Measurements from ENCODE around the gene LZTS2. TPM values are rescaled to one million over a fixed set of nuclear protein-coding genes. Genes with fewer than 3 reads are reported as not detected.

The LZTS2 gene
- total and polyA plus RNA-seq, 2 of the 8 experiments (the other 6 are each of a cell fraction or from before 2014, with no cell fraction given) = 75.7 to 99.5 TPM

DNA sequence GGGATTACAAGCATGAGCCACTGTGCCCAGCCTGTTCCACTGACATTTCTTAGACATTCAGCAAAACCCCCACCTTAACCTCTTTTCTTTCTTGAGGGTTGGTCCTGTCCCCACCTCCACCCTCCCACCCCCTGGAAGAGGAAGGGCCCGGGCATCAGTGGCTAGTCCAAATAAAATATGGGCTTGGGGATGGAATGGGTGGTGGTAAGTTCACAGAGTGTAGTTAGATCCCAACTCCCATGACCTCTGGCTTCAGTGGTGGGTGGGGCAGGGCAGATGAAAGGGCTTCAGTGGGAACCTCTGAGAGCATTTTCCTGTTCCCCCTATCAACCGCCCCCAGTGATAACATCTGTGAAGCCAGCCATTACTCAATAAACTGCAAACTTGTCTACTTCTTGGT lies 41.2 kb downstream of the LZTS2 start:
- no peaks in the 10 kb centered on the region for H3K23me2 ChIP-seq (ENCODE audit: low read depth, low read length)
- no peaks in the 10 kb centered on the region for H3K36me3 ChIP-seq (ENCODE audit: control insufficient read depth in 2 of 4, insufficient read depth in 4 of 4, low read length in 3 of 4)
- no peak overlapping the region for H3K18ac ChIP-seq (ENCODE audit: extremely low read depth, low read length)
- H4K5ac ChIP-seq (ENCODE audit: insufficient read length, low read depth, low read length) = no peak overlapping the region
- H2BK15ac ChIP-seq (ENCODE audit: low read length) = no peak overlapping the region
- POLR2A ChIA-PET (ENCODE audit: partially characterized antibody) = interaction anchor here (0.9 to 1.3 kb wide), 3 partner anchors 9 to 22 kb away, joined by 3 to 4 read pairs (median 4); partner anchors contain the start of genes KAZALD1 and SFXN3
- no peak overlapping the region for H3K4me3 ChIP-seq (ENCODE audit: extremely low read depth in 1 of 4, insufficient read depth in 2 of 4, low read depth in 3 of 4, low read length in 4 of 4)
- no peak overlapping the region for H3K9ac ChIP-seq (replicated peaks in 1 of 4; ENCODE audit: extremely low read depth in 1 of 4, low read depth in 3 of 4, low read length in 3 of 4)
- peaks cover 0 to 11% (median 3%) of the 10 kb centered on the region in 4 experiments; a peak in 3 of 7 replicates for H3K4me1 ChIP-seq (replicated peaks in 1 of 4; ENCODE audit: control insufficient read depth in 3 of 4, insufficient read depth in 4 of 4, low read length in 3 of 4)
- FAIRE-seq (no peak), DNase-seq (ENCODE audit: low read depth in 1 of 2, low spot score in 2 of 2) (no peak)
- no peak overlapping the region for H2BK120ac ChIP-seq (replicated peaks; ENCODE audit: low read depth, low read length)
- H2AFZ ChIP-seq (ENCODE audit: low read length) = no peak overlapping the region
- H4K8ac ChIP-seq (ENCODE audit: extremely low read depth, insufficient read depth, low read length) = peak overlapping the region; percentile 25; the same call in 1 of the 2 replicates
- H3K23ac ChIP-seq (ENCODE audit: insufficient read length) = no peak overlapping the region
- peaks cover 0 to 1% of the 10 kb centered on the region in 2 experiments for H4K20me1 ChIP-seq (replicated peaks in 1 of 2; ENCODE audit: control insufficient read depth in 1 of 2, insufficient read depth in 2 of 2, low read length in 2 of 2)
- CTCF ChIA-PET (ENCODE audit: partially characterized antibody) = interaction anchor here (0.6 to 51.8 kb wide), 23 partner anchors 14 to 447 kb away, joined by 3 to 2176 read pairs (median 4); partner anchors contain the start of genes KAZALD1, LBX1, PDZD7 and SFXN3
- no peak overlapping the region for H2BK12ac ChIP-seq (ENCODE audit: low read depth, low read length)
- H2AK5ac ChIP-seq (ENCODE audit: low read depth, low read length) = no peak overlapping the region
- peaks cover 7 to 22% (median 19%) of the 10 kb centered on the region in 4 experiments for H3K27me3 ChIP-seq (replicated peaks in 1 of 4; ENCODE audit: control insufficient read depth in 3 of 4, extremely low read depth in 1 of 4, insufficient read depth in 3 of 4, low read length in 3 of 4)
- no peak overlapping the region for H3K4me2 ChIP-seq (ENCODE audit: insufficient read depth in 1 of 2, low read depth in 2 of 2, low read length in 2 of 2)
- H3K79me1 ChIP-seq (ENCODE audit: low read depth, low read length) = no peaks in the 10 kb centered on the region
- H2BK5ac ChIP-seq (ENCODE audit: low read depth, low read length) = no peak overlapping the region
- TF ChIP-seq SP2 (IDR thresholded peaks at IDR 0.05; ENCODE audit: low read length) = no peak
- TF ChIP-seq, protein P1, sequence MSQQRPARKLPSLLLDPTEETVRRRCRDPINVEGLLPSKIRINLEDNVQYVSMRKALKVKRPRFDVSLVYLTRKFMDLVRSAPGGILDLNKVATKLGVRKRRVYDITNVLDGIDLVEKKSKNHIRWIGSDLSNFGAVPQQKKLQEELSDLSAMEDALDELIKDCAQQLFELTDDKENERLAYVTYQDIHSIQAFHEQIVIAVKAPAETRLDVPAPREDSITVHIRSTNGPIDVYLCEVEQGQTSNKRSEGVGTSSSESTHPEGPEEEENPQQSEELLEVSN (IDR thresholded peaks at IDR 0.05) = no peak
- no peak for TF ChIP-seq BRCA1 (IDR thresholded peaks at IDR 0.05; ENCODE audit: low read depth, low read length)
- TF ChIP-seq CHD2 (IDR thresholded peaks at IDR 0.05; ENCODE audit: low read length) = no peak
- no peak for TF ChIP-seq JUN (IDR thresholded peaks at IDR 0.05; ENCODE audit: low read depth, low read length)
- no peak for TF ChIP-seq NRF1 (IDR thresholded peaks at IDR 0.05; ENCODE audit: low read depth, low read length)
- no peak for TF ChIP-seq ATF2 (IDR thresholded peaks at IDR 0.05; ENCODE audit: low read length)
- TF ChIP-seq KDM5A (IDR thresholded peaks at IDR 0.05; ENCODE audit: low read length) = no peak
- no peak for TF ChIP-seq MAFK (IDR thresholded peaks at IDR 0.05; ENCODE audit: low read depth, low read length)
- no peak for TF ChIP-seq KDM1A (IDR thresholded peaks at IDR 0.05; ENCODE audit: borderline replicate concordance, low read length)
- no peak overlapping the region for H4K91ac ChIP-seq (replicated peaks; ENCODE audit: insufficient read length, low read length)
- H3K27ac ChIP-seq (ENCODE audit: low read depth, low read length) = no peak overlapping the region
- no peak overlapping the region for H3K14ac ChIP-seq (ENCODE audit: insufficient read length)
- H3K79me2 ChIP-seq (ENCODE audit: control insufficient read depth in 1 of 2, insufficient read depth in 2 of 2, low read length in 2 of 2) = no peaks in the 10 kb centered on the region
- no peak overlapping the region for H3K4ac ChIP-seq (replicated peaks; ENCODE audit: insufficient read length, low read depth, low read length)
- H3K56ac ChIP-seq (replicated peaks; ENCODE audit: insufficient read length, low read depth, low read length) = no peak overlapping the region
- H3K9me3 ChIP-seq (ENCODE audit: insufficient read depth in 2 of 2, low read depth in 1 of 2, low read length in 1 of 2) = no peaks in the 10 kb centered on the region
- H2BK20ac ChIP-seq (ENCODE audit: low read length) = no peak overlapping the region
- WGBS, 2 experiments (ENCODE audit: extremely low coverage in 1 of 2, insufficient coverage in 1 of 2, insufficient read length in 1 of 2, insufficient replicate concordance in 2 of 2, low coverage in 1 of 2, low lambda C conversion rate in 2 of 2, missing lambda C conversion rate in 1 of 2) = 54% methylated on average over 2 of the region's 2 CpGs; no CpG with 5 or more reads in 1 of the 2 experiments
